ENCODE data around the gene ATP4A.
"Not testable (repeated sequence)": the region's sequence is repeated elsewhere in the genome, so short reads cannot be mapped to it uniquely, and the experiment has no call there.

ATP4A gene

GRCh38 chr19:35563207-35563829 lies at the start of gene ATP4A:
ATP4A (minus strand) TSS chr19:35563658; CDS start chr19:35563629, 29 bp downstream.
- DNase-seq (ENCODE audit: low read depth) = no peak

- peak; percentile 88 for DNase-seq (ENCODE audit: low read depth)
Observed at GRCh38 chr19:35612559-35613321, 49.3 kb upstream of the ATP4A start, which contains the start of gene HAUS5. HAUS5 (plus strand) TSS chr19:35612735; CDS start chr19:35612795, 60 bp downstream.

GRCh38 chr19:35612224-35612558 lies 48.7 kb upstream of the ATP4A start:
- DNase-seq (ENCODE audit: low read depth) = no peak

DNA sequence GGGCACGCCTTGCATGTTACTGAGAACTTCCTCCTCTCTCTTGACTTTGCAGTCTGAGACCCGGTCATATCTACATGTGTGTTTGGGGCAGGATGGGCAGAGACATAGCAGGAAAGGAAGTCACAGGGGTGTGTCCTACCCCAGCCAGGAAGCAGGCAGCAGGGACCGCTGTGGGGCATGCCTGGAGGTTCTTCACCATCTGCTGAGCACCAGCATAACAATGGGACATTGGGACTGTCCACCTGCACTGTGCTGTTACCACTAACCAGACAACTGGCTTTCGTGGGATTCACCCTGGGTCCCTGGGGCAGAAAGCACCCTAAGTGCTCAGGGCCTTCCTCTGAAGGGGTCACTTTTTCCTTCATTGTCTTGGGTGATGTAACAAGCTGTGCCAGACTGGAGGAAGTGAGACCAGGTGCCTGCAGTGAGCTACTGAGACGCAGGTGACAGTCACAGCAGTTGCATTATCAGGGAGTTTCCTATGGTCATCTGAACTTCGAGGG lies 46.4 kb upstream of the ATP4A start:
- DNase-seq (ENCODE audit: low read depth) = no peak

- peak; percentile 3 for DNase-seq (ENCODE audit: low read depth)
Observed at GRCh38 chr19:35608251-35608650, 44.8 kb upstream of the ATP4A start.

DNA sequence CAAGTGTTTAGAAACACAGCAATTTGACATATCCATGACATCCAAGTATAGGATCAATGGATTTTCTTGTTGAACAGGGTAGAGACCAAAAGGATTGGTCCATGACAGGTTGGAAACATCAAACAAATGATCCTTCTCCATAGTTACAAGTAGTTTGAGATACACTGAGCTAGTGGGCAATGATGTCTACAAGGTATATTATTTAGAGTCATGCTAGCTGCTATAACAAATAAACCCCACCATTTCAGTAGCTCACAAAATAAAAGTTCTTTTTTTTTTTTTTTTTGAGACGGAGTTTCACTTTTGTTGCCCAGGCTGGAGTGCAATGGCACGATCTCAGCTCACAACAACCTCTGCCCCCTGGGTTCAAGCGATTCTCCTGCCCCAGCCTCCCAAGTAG lies 44.2 kb upstream of the ATP4A start:
- DNase-seq (ENCODE audit: low read depth) = no peak

DNA sequence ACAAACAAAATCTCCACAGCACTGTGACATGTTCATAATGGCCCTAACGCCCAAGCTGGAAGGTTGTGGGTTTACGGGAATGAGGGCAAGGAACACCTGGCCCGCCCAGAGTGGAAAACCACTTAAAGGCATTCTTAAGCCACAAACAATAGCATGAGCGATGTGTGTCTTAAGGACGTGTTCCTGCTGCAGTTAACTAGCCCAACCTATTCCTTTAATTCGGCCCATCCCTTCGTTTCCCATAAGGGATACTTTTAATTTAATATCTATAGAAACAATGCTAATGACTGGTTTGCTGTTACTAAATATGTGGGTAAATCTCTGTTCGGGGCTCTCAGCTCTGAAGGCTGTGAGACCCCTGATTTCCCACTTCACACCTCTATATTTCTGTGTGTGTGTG lies 43.7 kb upstream of the ATP4A start:
- DNase-seq (ENCODE audit: low read depth) = not testable (repeated sequence)

GRCh38 chr19:35604436-35604835 lies 41.0 kb upstream of the ATP4A start:
- not testable (repeated sequence) for DNase-seq (ENCODE audit: low read depth)

DNA sequence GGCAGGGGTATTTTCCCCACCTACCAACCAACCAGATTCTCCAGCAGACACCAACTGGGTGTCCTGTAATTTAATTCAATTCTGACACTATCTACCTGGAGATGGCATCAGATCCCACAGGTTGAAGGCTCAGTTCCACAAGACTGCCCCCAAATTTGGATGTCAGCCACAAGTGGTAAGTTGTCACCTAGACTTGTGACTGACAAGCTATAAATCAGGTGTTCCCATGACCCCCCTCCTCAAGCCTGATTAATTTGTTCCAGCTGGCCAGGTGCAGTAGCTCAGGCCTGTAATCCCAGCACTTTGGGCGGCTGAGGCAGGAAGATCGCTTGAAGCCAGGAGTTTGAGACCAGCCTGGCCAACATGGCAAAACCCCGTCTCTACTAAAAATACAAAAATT lies 38.5 kb upstream of the ATP4A start:
- no peak for DNase-seq (ENCODE audit: low read depth)

DNA sequence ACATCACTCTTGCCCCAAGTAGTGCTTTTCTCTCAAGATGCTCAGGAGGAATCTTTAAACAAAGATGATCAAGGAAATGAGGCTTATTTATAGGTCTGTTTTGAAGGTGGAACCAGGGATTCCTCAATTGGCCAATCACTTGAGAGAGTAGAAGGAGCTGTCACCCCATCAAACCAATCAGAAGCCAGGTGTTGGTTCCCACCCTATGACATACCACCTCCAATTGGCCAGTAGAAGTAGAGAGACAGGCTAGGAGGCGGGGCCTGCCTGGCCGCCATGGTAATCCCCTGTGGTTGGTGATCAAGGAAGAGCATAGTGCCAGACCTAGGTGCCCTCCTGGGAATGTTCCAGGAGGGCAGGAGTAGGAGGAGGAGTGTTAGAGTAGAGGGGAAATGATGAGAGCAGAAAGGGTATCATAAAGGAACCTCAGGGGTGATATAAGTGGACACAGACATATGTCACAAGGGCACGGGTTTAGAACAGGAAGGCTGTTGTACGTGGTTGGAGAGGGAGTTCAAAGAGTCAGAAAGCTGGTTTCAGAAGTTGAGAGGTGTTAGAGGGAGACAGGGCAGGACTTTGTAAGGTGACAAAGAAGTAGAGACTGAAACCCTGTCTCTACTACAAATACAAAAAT lies 33.0 kb upstream of the ATP4A start:
- DNase-seq (ENCODE audit: low read depth) = peak; percentile 32

- DNase-seq (ENCODE audit: low read depth) = no peak
Observed at GRCh38 chr19:35595928-35596327, 32.5 kb upstream of the ATP4A start.

DNA sequence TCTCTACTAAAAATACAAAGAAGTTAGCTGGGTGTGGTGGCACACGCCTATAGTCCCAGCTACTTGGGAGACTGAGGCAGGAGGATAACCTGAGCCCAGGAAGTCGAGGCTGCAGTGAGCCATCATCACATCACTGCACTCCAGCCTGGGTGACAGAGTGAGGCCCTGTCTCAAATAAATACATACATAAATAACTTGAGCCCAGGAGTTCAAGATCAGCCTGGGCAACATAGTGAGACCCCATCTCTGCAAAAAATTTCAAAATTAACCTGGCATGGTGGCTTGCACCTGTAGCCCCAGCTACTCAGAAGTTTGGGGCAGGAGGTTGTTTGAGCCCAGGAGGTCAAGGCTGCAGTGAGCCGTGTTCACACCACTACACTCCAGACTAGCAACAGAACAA lies 31.6 kb upstream of the ATP4A start:
- not testable (repeated sequence) for DNase-seq (ENCODE audit: low read depth)

DNA sequence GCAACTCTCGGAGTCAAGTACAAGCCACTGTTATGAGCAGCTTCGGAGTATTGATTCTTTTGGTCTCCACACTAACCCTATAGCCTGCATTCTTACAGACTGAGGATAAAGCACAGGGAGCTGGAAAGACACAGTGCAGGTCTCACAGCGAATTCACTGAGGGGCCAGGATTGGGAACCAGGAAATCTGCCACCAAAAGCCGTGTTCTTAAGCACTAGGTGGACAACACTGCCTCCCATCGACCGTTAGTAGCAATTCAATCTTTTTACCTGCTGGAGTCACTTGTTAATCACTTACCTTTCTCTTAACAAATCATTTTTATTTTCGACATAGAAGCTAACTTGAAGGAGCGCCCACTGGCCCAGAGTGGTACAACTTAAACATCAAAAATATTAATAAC lies 28.8 kb upstream of the ATP4A start:
- peak; percentile 45 for DNase-seq (ENCODE audit: low read depth)

DNA sequence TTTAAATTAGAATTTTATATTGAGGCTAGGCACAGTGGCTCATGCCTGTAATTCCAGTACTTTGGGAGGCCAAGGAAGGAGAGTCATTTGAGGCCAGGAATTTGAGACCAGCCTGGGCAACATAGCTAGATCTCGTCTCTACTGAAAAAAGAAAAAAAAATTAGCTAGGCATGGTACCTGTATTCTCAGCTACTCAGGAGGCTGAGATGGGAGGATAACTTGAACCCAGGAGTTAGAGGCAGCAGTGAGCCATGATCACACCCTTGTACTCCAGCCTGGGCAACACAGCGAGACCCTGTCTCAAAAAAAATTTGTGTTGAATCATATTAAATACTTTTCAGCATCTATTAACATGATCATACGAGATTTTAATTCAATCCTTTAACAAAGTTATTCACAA lies 27.4 kb upstream of the ATP4A start:
- no peak for DNase-seq (ENCODE audit: low read depth)

DNA sequence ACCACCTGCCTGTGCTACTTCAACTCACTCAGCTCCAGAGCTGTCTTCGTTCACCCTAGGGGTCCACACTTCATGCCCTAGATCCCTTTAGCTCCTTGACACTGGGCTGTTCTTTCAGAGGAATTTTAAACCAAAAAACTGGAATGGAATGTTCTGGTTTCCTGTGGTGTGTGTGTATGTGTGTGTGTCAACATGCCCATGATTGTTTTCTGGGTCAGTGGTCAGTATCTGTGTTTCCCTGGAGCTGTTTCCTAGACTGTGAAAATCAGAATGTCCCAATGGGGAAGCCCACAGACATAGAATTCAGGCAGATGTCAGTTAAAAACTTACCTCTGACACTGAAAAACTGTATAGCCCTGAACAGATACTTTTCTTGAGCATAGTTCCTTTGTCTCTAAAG lies 23.9 kb upstream of the ATP4A start:
- no peak for DNase-seq (ENCODE audit: low read depth)

GRCh38 chr19:35585848-35586247 lies 22.4 kb upstream of the ATP4A start, which contains the start of gene PMIS2:
PMIS2 (plus strand) TSS chr19:35586173; CDS start chr19:35586260, 87 bp downstream.
- peak; percentile 12 for DNase-seq (ENCODE audit: low read depth)

GRCh38 chr19:35582760-35583159 lies 19.3 kb upstream of the ATP4A start:
- no peak for DNase-seq (ENCODE audit: low read depth)

DNA sequence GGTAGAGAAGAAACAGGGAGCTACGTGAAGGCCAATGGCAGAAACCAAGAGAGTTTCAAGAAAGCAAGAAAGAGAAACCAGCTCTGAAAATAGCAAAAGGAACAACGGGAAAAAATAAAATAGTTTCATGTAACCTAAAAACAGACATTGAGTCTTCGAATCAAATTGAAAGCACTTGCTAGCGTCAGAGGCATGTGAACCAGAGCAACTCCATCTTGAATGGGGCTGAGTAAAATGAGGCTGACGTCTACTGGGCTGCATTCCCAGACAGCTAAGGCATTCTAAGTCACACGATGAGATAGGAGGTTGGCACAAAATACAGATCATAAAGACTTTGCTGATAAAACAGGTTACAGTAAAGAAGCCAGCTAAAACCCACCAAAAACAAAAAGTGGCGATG lies 15.2 kb upstream of the ATP4A start:
- DNase-seq (ENCODE audit: low read depth) = no peak

GRCh38 chr19:35577918-35578317 lies 14.5 kb upstream of the ATP4A start:
- no peak for DNase-seq (ENCODE audit: low read depth)

DNA sequence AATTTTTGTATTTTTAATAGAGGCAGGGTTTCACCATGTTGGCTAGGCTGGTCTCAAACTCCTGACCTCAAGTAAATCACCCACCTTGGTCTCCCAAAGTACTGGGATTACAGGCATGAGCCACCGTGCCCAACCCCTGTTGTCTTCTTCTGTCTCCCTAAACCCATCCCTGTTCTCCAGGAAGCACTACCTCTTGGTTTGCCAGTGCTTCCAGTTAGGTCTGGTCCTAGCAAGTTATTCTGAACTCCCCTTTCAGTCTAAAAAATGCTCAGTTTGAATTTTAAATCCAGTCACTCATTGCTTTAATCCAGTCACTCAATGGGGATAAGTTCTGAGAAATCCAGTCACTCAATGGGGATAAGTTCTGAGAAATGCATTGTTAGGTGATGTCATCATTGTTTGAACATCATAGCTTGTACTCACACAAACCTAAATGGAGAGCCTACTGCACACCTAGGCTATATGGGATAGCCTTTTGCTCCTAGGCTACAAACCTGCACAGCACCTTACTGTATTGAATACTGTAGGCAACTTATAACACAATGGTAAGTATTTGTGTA lies 8.0 kb upstream of the ATP4A start:
- no peak for DNase-seq (ENCODE audit: low read depth)

DNA sequence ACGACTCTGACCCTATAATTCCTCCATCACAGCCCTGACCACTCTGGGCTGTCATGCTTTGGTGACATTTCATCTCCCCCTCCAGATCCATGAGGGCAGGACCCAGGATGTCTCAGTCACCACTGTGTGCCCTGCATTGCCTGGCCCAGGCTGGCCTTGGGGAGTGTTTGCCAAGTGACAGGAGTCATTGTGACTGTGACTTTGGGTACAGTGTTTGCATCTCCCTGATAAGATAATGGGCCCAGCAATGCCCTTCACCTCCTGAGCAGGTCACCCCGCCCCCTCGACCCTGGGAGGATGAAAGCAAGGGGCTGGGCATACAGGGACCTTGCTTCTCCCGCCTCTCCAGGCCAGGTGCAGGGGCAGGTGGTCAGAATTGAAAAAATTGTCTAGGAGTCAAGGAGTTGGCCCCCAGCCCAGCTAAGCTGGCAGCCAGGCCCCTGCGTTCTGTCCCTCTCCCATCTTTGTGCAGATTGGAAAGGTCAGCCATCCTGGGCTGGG lies 5.9 kb upstream of the ATP4A start:
- DNase-seq (ENCODE audit: low read depth) = no peak

- no peak for DNase-seq (ENCODE audit: low read depth)
Observed at GRCh38 chr19:35566738-35567137, 3.3 kb upstream of the ATP4A start.
